ENCODE data around the gene PDX1. TPM values are rescaled to one million over a fixed set of nuclear protein-coding genes. Genes with fewer than 3 reads are reported as not detected.

The PDX1 gene
- not detected in 2 replicates for total RNA-seq
- long read RNA-seq: 0 reads

DNA sequence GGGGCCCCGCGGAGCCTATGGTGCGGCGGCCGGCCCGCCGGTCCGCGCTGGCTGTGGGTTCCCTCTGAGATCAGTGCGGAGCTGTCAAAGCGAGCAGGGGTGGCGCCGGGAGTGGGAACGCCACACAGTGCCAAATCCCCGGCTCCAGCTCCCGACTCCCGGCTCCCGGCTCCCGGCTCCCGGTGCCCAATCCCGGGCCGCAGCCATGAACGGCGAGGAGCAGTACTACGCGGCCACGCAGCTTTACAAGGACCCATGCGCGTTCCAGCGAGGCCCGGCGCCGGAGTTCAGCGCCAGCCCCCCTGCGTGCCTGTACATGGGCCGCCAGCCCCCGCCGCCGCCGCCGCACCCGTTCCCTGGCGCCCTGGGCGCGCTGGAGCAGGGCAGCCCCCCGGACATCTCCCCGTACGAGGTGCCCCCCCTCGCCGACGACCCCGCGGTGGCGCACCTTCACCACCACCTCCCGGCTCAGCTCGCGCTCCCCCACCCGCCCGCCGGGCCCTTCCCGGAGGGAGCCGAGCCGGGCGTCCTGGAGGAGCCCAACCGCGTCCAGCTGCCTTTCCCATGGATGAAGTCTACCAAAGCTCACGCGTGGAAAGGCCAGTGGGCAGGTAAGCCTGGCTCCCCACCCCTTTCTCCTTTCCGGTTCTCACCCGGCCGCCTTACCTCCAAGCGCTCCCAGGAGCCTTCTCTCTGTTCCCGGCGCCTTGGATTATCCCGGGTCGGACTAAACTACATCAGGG is at the start of gene PDX1:
PDX1 (plus strand) TSS at position 67 of the 743 bp plus-strand sequence; CDS start at position 206, 139 bp downstream.
- Mint-ChIP-seq H3K4me3 (ENCODE audit: unreplicated experiment) (peak within 1 kb of the TSS; percentile 68), H3K4me1 (ENCODE audit: unreplicated experiment) (peaks cover 19% of the 10 kb centered on the region), H3K9me3 (ENCODE audit: unreplicated experiment) (no peaks in the 10 kb centered on the region), H3K36me3 (ENCODE audit: unreplicated experiment) (no peaks in the 10 kb centered on the region), H3K27me3 (ENCODE audit: unreplicated experiment) (peaks cover 82% of the 10 kb centered on the region), H3K27ac (ENCODE audit: unreplicated experiment) (no peak within 1 kb of the TSS)
- TF ChIP-seq, protein P1, sequence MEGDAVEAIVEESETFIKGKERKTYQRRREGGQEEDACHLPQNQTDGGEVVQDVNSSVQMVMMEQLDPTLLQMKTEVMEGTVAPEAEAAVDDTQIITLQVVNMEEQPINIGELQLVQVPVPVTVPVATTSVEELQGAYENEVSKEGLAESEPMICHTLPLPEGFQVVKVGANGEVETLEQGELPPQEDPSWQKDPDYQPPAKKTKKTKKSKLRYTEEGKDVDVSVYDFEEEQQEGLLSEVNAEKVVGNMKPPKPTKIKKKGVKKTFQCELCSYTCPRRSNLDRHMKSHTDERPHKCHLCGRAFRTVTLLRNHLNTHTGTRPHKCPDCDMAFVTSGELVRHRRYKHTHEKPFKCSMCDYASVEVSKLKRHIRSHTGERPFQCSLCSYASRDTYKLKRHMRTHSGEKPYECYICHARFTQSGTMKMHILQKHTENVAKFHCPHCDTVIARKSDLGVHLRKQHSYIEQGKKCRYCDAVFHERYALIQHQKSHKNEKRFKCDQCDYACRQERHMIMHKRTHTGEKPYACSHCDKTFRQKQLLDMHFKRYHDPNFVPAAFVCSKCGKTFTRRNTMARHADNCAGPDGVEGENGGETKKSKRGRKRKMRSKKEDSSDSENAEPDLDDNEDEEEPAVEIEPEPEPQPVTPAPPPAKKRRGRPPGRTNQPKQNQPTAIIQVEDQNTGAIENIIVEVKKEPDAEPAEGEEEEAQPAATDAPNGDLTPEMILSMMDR (IDR thresholded peaks at IDR 0.05): no peak
- no peak for DNase-seq (ENCODE audit: extremely low spot score, unreplicated experiment)

DNA sequence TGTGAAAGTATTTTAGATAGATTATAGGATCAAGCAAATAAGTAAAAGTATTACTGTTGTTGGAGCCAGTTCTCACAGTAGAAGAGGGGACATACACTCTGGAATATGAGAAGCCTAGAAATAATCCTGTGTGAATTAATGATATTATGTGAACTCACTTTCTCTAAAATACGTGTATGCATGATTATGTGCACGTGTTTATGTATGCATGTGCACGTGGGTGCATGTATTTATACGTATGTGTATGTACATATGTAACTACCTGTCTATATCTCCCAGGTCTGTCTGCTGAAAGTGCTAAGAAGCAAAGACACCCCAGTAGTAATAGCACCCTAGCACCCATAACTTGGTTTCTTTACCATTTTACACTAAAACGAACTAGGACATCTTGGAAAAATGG is 41.5 kb upstream of the PDX1 start:
- Mint-ChIP-seq H3K36me3 (ENCODE audit: unreplicated experiment) (no peaks in the 10 kb centered on the region), H3K27me3 (ENCODE audit: unreplicated experiment) (peaks cover 41% of the 10 kb centered on the region), H3K4me1 (ENCODE audit: unreplicated experiment) (no peaks in the 10 kb centered on the region), H3K9me3 (ENCODE audit: unreplicated experiment) (no peaks in the 10 kb centered on the region), H3K4me3 (ENCODE audit: unreplicated experiment) (no peak overlapping the region), H3K27ac (ENCODE audit: unreplicated experiment) (no peak overlapping the region)
- no peak for DNase-seq (ENCODE audit: extremely low spot score, unreplicated experiment)
- TF ChIP-seq, protein P1 (IDR thresholded peaks at IDR 0.05): no peak

GRCh38 chr13:27889471-27889870 is 30.3 kb upstream of the PDX1 start:
- H3K4me1 Mint-ChIP-seq (ENCODE audit: unreplicated experiment): no peaks in the 10 kb centered on the region
- DNase-seq (ENCODE audit: extremely low spot score, unreplicated experiment): no peak
- H3K27me3 Mint-ChIP-seq (ENCODE audit: unreplicated experiment): peaks cover 23% of the 10 kb centered on the region
- H3K4me3 Mint-ChIP-seq (ENCODE audit: unreplicated experiment): no peak overlapping the region
- TF ChIP-seq, protein P1 (IDR thresholded peaks at IDR 0.05): no peak
- H3K27ac Mint-ChIP-seq (ENCODE audit: unreplicated experiment): no peak overlapping the region
- H3K9me3 Mint-ChIP-seq (ENCODE audit: unreplicated experiment): peaks cover 7% of the 10 kb centered on the region
- H3K36me3 Mint-ChIP-seq (ENCODE audit: unreplicated experiment): no peaks in the 10 kb centered on the region

GRCh38 chr13:27896726-27897125 is 23.1 kb upstream of the PDX1 start:
- H3K27ac Mint-ChIP-seq (ENCODE audit: unreplicated experiment): no peak overlapping the region
- H3K4me1 Mint-ChIP-seq (ENCODE audit: unreplicated experiment): no peaks in the 10 kb centered on the region
- H3K36me3 Mint-ChIP-seq (ENCODE audit: unreplicated experiment): no peaks in the 10 kb centered on the region
- peaks cover 34% of the 10 kb centered on the region for H3K27me3 Mint-ChIP-seq (ENCODE audit: unreplicated experiment)
- DNase-seq (ENCODE audit: extremely low spot score, unreplicated experiment): no peak
- TF ChIP-seq, protein P1 (IDR thresholded peaks at IDR 0.05): no peak
- H3K4me3 Mint-ChIP-seq (ENCODE audit: unreplicated experiment): no peak overlapping the region
- H3K9me3 Mint-ChIP-seq (ENCODE audit: unreplicated experiment): peaks cover 7% of the 10 kb centered on the region

DNA sequence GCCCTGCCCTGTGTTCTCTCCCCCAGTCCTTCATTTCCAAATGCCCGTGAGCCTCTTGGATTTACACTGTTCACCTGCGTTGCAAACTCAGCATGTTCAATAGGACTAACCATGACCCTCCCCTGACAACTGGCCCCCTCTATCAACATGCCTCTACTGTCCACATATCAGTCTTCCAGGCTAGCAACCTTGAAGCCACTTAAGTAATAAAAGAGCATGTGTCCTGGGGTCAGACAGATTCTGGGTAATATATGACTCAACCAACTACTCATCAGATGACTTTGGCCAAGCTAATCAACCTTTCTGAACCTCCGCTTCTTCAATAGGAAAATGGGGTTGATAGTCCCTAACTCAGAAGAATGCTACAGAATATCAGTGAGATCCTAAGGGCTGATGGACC is 15.1 kb upstream of the PDX1 start:
- no peak for DNase-seq (ENCODE audit: extremely low spot score, unreplicated experiment)
- Mint-ChIP-seq H3K9me3 (ENCODE audit: unreplicated experiment) (no peaks in the 10 kb centered on the region), H3K36me3 (ENCODE audit: unreplicated experiment) (no peaks in the 10 kb centered on the region), H3K4me3 (ENCODE audit: unreplicated experiment) (no peak overlapping the region), H3K27me3 (ENCODE audit: unreplicated experiment) (peaks cover 57% of the 10 kb centered on the region), H3K4me1 (ENCODE audit: unreplicated experiment) (no peaks in the 10 kb centered on the region), H3K27ac (ENCODE audit: unreplicated experiment) (no peak overlapping the region)
- TF ChIP-seq, protein P1 (IDR thresholded peaks at IDR 0.05): no peak
